Liver (tissue), 9 donors: Measurements from ENCODE around the gene ADORA2A. TPM values are rescaled to one million over a fixed set of nuclear protein-coding genes. Genes with fewer than 3 reads are reported as not detected.

Experiments
- DNase-seq: peaks from one replicate; pipeline ENCODE4 v3.0.0-alpha.2; 2017; ENCODE audit warnings: low spot score
- H3K27ac ChIP-seq, 2 donors: one replicate each; pipeline ENCODE4 v1.7.0; 2013; ENCODE audit warnings: inconsistent platforms in 2 of 2, low read length in 2 of 2, control low read depth in 1 of 2, low read depth in 1 of 2, mild to moderate bottlenecking in 1 of 2
- H3K27me3 ChIP-seq, 4 donors: one replicate each; pipeline versions ENCODE4 v1.6.1 to v1.7.0; 2013; ENCODE audit warnings: low read length in 3 of 4, inconsistent platforms in 1 of 4, mild to moderate bottlenecking in 1 of 4, moderate library complexity in 1 of 4; ENCODE audit not compliant: control insufficient read depth in 4 of 4, insufficient read depth in 4 of 4
- H3K36me3 ChIP-seq, 4 donors: one replicate each; pipeline versions ENCODE4 v1.6.1 to v1.7.0; 2013; ENCODE audit warnings: low read length in 3 of 4, mild to moderate bottlenecking in 3 of 4, low read depth in 1 of 4, moderate library complexity in 1 of 4; ENCODE audit not compliant: control insufficient read depth in 4 of 4, insufficient read depth in 3 of 4
- H3K4me1 ChIP-seq, 4 donors: one replicate each; pipeline versions ENCODE4 v1.6.1 to v1.7.0; 2013; ENCODE audit warnings: low read length in 3 of 4, mild to moderate bottlenecking in 3 of 4, moderate library complexity in 1 of 4; ENCODE audit not compliant: control insufficient read depth in 4 of 4, insufficient read depth in 4 of 4
- H3K4me3 ChIP-seq, 3 donors: one replicate each; pipeline versions ENCODE4 v1.6.1 to v1.7.0; 2013; ENCODE audit warnings: low read length in 3 of 3, control low read depth in 1 of 3, low read depth in 1 of 3, mild to moderate bottlenecking in 1 of 3
- H3K9ac ChIP-seq, 2 donors: one replicate each; pipeline ENCODE4 v1.7.0; 2013; ENCODE audit warnings: low read length in 2 of 2, mild to moderate bottlenecking in 2 of 2, moderate library complexity in 2 of 2, control low read depth in 1 of 2, low read depth in 1 of 2
- H3K9me3 ChIP-seq, 4 donors: one replicate each; pipeline versions ENCODE4 v1.6.1 to v1.7.0; 2013; ENCODE audit warnings: low read length in 3 of 4; ENCODE audit not compliant: control insufficient read depth in 4 of 4
- ATF3 ChIP-seq: IDR thresholded peaks from 2 replicates; pipeline ENCODE4 v1.6.1; 2016; ENCODE audit warnings: antibody characterized with exemption
- EGR1 ChIP-seq, 2 donors: IDR thresholded peaks; 2 replicates each; pipeline ENCODE4 v1.6.1; 2016 to 2018; ENCODE audit warnings: antibody characterized with exemption in 2 of 2, low read depth in 2 of 2
- FOXA1 ChIP-seq: IDR thresholded peaks from 2 replicates; pipeline ENCODE4 v1.6.1; 2016; ENCODE audit warnings: antibody characterized with exemption
- FOXA2 ChIP-seq: IDR thresholded peaks from 2 replicates; pipeline ENCODE4 v1.6.1; 2016; ENCODE audit warnings: antibody characterized with exemption
- HNF4A ChIP-seq, 2 donors: conservative IDR thresholded peaks; 2 replicates each; pipeline ENCODE4 v1.6.1; 2016; ENCODE audit warnings: antibody characterized with exemption in 2 of 2, mild to moderate bottlenecking in 2 of 2
- HNF4G ChIP-seq: IDR thresholded peaks from 2 replicates; pipeline ENCODE4 v1.6.1; 2016; ENCODE audit warnings: antibody characterized with exemption
- NR2F2 ChIP-seq: IDR thresholded peaks from 2 replicates; pipeline ENCODE4 v1.6.1; 2016; ENCODE audit warnings: antibody characterized with exemption
- RAD21 ChIP-seq, 2 donors: IDR thresholded peaks; 2 replicates each; pipeline ENCODE4 v1.6.1; 2016; ENCODE audit warnings: antibody characterized with exemption in 2 of 2, mild to moderate bottlenecking in 2 of 2
- RXRA ChIP-seq, 2 donors: IDR thresholded peaks; 2 replicates each; pipeline ENCODE4 v1.6.1; 2017 to 2018; ENCODE audit warnings: antibody characterized with exemption in 2 of 2, mild to moderate bottlenecking in 1 of 2
- YY1 ChIP-seq: IDR thresholded peaks from 2 replicates; pipeline ENCODE4 v1.6.1; 2016; ENCODE audit warnings: antibody characterized with exemption, mild to moderate bottlenecking
- WGBS: extraction: QIAGEN DNeasy Blood & Tissue Kit; methylation state at CpG from one replicate; pipeline ENCODE4 v1.1.7; 2013; 5-methylcytosine and 5-hydroxymethylcytosine counted together
- polyA plus RNA-seq, 2 donors: library from polyadenylated mRNA; stranded (reverse) in 1 of 2; unstranded in 1 of 2; fragments of 200-250 nt in 1 of 2; fragments of >200 nt in 1 of 2; fragmentation: Nextera tagmentation in 1 of 2; extraction: Ambion mirVana in 1 of 2; gene quantifications; one replicate each; pipeline versions ENCODE4 v1.2.1 to v1.2.3, GENCODE V29; 2013 to 2015
- total RNA-seq, 2 donors: library from RNA; depleted of rRNA; stranded (reverse); fragments of >200 nt; gene quantifications; one replicate each; pipeline ENCODE4 v1.2.3, GENCODE V29; 2014
- TF ChIP-seq, protein P1 (sequence below): IDR thresholded peaks from 2 replicates; pipeline ENCODE4 v1.6.1; 2016; ENCODE audit warnings: antibody characterized with exemption
- TF ChIP-seq, protein P2 (sequence below): fragments of 150-350 bp; IDR thresholded peaks from 2 replicates; pipeline ENCODE4 v1.5.1; 2017; ENCODE audit warnings: improper control_type of control experiment, low read depth, low read length; ENCODE audit not compliant: missing input control
- donor health status: healthy.
- donor health status: healthy.
- donor health status: healthy.
- donor health status: healthy.
- donor health status: healthy.

The ADORA2A gene
- total and polyA plus RNA-seq, 4 donors, result 3.4 to 5.4 (median 3.9) TPM

DNA sequence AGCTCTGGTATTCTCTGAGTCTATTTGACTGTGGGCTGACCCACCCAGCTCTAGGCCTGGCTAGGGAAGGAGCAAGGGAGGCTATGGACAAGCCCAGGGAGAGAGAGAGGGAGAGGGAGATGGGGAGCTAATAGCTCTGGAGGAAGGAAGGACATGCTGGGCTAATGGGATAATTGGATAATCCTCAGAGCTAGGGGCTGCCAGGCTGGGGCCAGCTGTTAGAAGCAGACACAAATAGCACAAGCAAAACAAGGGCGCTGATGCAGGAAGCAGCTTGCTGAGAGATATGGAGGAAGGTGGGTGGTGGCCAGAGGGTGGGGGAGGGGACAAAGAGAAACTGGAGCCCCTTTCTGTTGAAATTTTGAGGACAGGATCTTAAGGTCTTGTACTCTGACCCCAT, 23.2 kb downstream of the ADORA2A start:
- Histone ChIP-seq H3K36me3 (peaks cover 0 to 12% (median 1%) of the 10 kb centered on the region in 4 donors), H3K9me3 (no peaks in the 10 kb centered on the region), H3K27me3 (no peaks in the 10 kb centered on the region), H3K9ac (no peak overlapping the region), H3K27ac (peak overlapping the region in 1 of 2 donors; percentile 10), H3K4me3 (no peak overlapping the region), H3K4me1 (peaks cover 0 to 11% (median 6%) of the 10 kb centered on the region in 4 donors)
- 80% methylated on average over 1 of the region's 1 CpG for WGBS
- no peak for DNase-seq
- TF ChIP-seq HNF4G (no peak), ATF3 (no peak), NR2F2 (peak; percentile 39), EGR1 (IDR thresholded peaks at IDR 0.05; ENCODE audit: low read depth in 2 of 2) (no peak)
- TF ChIP-seq, protein P1, sequence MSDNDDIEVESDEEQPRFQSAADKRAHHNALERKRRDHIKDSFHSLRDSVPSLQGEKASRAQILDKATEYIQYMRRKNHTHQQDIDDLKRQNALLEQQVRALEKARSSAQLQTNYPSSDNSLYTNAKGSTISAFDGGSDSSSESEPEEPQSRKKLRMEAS, result no peak

- no peak for DNase-seq
- Histone ChIP-seq H3K27me3 (no peaks in the 10 kb centered on the region), H3K4me3 (no peak overlapping the region), H3K27ac (no peak overlapping the region), H3K36me3 (peaks cover 0 to 12% (median 1%) of the 10 kb centered on the region in 4 donors), H3K9ac (no peak overlapping the region), H3K9me3 (no peaks in the 10 kb centered on the region), H3K4me1 (peaks cover 0 to 17% (median 7%) of the 10 kb centered on the region in 4 donors)
- TF ChIP-seq FOXA1 (no peak), RAD21 (IDR thresholded peaks at IDR 0.05) (no peak)
Observed at GRCh38 chr22:24451162-24451561, 23.8 kb downstream of the ADORA2A start.

- WGBS, result 91% methylated on average over 1 of the region's 1 CpG
- no peak for DNase-seq
- no peaks in the 10 kb centered on the region for H3K9me3 ChIP-seq
- H3K4me1 ChIP-seq, result peaks cover 0 to 20% (median 7%) of the 10 kb centered on the region in 4 donors
- H3K27me3 ChIP-seq, result no peaks in the 10 kb centered on the region
- H3K36me3 ChIP-seq, result peaks cover 0 to 6% (median 2%) of the 10 kb centered on the region in 4 donors
- no peak overlapping the region for H3K9ac ChIP-seq
- H3K27ac ChIP-seq, result no peak overlapping the region
- TF ChIP-seq RAD21 (IDR thresholded peaks at IDR 0.05) (no peak), HNF4G (no peak), YY1 (no peak), FOXA2 (no peak), HNF4A (conservative IDR thresholded peaks at IDR 0.05) (no peak), RXRA (IDR thresholded peaks at IDR 0.05) (no peak), NR2F2 (no peak), EGR1 (IDR thresholded peaks at IDR 0.05; ENCODE audit: low read depth in 2 of 2) (no peak)
- TF ChIP-seq, protein P2, sequence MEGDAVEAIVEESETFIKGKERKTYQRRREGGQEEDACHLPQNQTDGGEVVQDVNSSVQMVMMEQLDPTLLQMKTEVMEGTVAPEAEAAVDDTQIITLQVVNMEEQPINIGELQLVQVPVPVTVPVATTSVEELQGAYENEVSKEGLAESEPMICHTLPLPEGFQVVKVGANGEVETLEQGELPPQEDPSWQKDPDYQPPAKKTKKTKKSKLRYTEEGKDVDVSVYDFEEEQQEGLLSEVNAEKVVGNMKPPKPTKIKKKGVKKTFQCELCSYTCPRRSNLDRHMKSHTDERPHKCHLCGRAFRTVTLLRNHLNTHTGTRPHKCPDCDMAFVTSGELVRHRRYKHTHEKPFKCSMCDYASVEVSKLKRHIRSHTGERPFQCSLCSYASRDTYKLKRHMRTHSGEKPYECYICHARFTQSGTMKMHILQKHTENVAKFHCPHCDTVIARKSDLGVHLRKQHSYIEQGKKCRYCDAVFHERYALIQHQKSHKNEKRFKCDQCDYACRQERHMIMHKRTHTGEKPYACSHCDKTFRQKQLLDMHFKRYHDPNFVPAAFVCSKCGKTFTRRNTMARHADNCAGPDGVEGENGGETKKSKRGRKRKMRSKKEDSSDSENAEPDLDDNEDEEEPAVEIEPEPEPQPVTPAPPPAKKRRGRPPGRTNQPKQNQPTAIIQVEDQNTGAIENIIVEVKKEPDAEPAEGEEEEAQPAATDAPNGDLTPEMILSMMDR, result no peak
- TF ChIP-seq, protein P1, result no peak
- no peak overlapping the region for H3K4me3 ChIP-seq
Observed at GRCh38 chr22:24453853-24454252, 26.5 kb downstream of the ADORA2A start.
